ENCODE data around the gene GALNT9. TPM values are rescaled to one million over a fixed set of nuclear protein-coding genes. Genes with fewer than 3 reads are reported as not detected.

Gene GALNT9
- total and polyA plus RNA-seq, 2 experiments from 2014 or later: 0.33 to 1.4 TPM

- no peak for TF ChIP-seq EZH2 (IDR thresholded peaks at IDR 0.05; ENCODE audit: insufficient read depth, poor library complexity, severe bottlenecking)
- no peak for TF ChIP-seq EZH2phosphoT487 (IDR thresholded peaks at IDR 0.05; ENCODE audit: insufficient read depth, low read depth)
- peak overlapping the region; percentile 66 for H2AFZ ChIP-seq
Measured at GRCh38 chr12:132356691-132357622, 27.6 kb upstream of the GALNT9 start.

DNA sequence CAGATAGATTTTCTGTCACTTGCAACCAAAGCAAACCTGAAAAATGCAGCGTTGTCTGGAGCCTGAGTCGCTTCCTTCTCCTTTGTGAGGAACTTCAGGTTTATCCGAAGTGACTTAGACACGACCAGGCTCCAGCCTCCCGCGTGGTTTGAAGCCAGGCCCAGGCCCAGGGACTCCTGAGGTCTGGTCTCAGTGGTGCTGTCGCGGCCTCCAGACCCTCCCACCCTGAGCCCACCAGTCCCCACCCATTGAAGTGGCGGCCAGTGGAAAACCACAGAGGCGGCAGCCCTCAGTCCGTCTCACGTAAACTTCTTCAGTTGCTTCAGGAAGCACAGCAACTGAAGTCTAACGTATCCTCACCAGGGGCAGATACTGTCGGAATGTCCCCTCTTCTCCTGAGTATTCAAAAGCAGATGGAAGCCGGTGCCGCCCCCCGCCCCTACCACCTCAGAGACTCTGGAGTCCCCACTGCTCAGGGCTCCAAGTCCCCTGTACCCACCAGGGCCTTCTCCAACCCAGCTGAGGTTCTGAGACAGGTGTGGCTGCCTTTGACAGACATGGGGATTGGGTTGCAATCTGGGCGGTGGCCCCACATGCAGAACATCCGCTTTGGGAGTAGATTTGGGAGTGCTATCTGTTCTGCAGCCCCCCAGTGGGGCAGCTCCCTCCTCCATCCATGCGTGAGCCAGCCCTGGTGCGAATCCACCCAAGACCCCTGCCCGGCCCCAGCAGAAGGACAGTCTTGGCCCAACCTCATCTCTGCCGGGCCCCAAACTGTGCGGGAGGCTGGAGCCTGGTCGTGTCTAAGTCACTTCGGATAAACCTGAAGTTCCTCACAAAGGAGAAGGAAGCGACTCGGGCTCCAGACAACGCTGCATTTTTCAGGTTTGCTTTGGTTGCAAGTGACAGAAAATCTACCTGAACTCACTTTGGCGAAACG is 26.6 kb upstream of the GALNT9 start:
- H3K27me3 ChIP-seq (replicated peaks; ENCODE audit: insufficient read depth): peaks cover 27% of the 10 kb centered on the region
- WGBS, 2 experiments (ENCODE audit: low coverage in 1 of 2, low lambda C conversion rate in 2 of 2, missing lambda C conversion rate in 2 of 2): 73 to 78% methylated on average over 27 to 30 of the region's 31 CpGs
- no peak overlapping the region for H3K4me3 ChIP-seq
- no peak overlapping the region for H2AFZ ChIP-seq
- H3K27ac ChIP-seq: no peak overlapping the region
- no peaks in the 10 kb centered on the region for H4K20me1 ChIP-seq (ENCODE audit: insufficient read depth)
- H3K4me2 ChIP-seq (ENCODE audit: unreplicated experiment): no peak overlapping the region
- H3K9ac ChIP-seq: no peak overlapping the region
- H3K4me1 ChIP-seq (ENCODE audit: insufficient read depth): peaks cover 3% of the 10 kb centered on the region; the same call in 1 of the 2 replicates
- DNase-seq: no peak
- TF ChIP-seq EZH2 (IDR thresholded peaks at IDR 0.05; ENCODE audit: insufficient read depth, poor library complexity, severe bottlenecking) (no peak), EZH2phosphoT487 (IDR thresholded peaks at IDR 0.05; ENCODE audit: insufficient read depth, low read depth) (no peak)
- no peaks in the 10 kb centered on the region for H3K9me2 ChIP-seq (ENCODE audit: insufficient read depth)
- no peaks in the 10 kb centered on the region for H3K36me3 ChIP-seq (ENCODE audit: low read depth)
- no peaks in the 10 kb centered on the region for H3K79me2 ChIP-seq (ENCODE audit: insufficient read depth)
- H3F3A ChIP-seq (ENCODE audit: insufficient read depth): no peaks in the 10 kb centered on the region
- no peaks in the 10 kb centered on the region for H3K9me3 ChIP-seq (ENCODE audit: low read depth)
- in situ Hi-C loops (cut with MboI): no loop called here

More at GRCh38 chr12:132356691-132357622, 27.6 kb upstream of the GALNT9 start:
- DNase-seq: peak; percentile 87
- Histone ChIP-seq H3K9me3 (ENCODE audit: low read depth) (no peaks in the 10 kb centered on the region), H3K4me3 (peak overlapping the region; percentile 22), H3K27me3 (replicated peaks; ENCODE audit: insufficient read depth) (peaks cover 27% of the 10 kb centered on the region), H3F3A (ENCODE audit: insufficient read depth) (no peaks in the 10 kb centered on the region), H3K36me3 (ENCODE audit: low read depth) (no peaks in the 10 kb centered on the region), H3K4me2 (ENCODE audit: unreplicated experiment) (peak overlapping the region; percentile 85), H3K79me2 (ENCODE audit: insufficient read depth) (no peaks in the 10 kb centered on the region), H3K9ac (no peak overlapping the region), H3K27ac (no peak overlapping the region), H3K4me1 (ENCODE audit: insufficient read depth) (peaks cover 3% of the 10 kb centered on the region; the same call in 1 of the 2 replicates), H4K20me1 (ENCODE audit: insufficient read depth) (no peaks in the 10 kb centered on the region), H3K9me2 (ENCODE audit: insufficient read depth) (no peaks in the 10 kb centered on the region)
- WGBS, 2 experiments (ENCODE audit: low coverage in 1 of 2, low lambda C conversion rate in 2 of 2, missing lambda C conversion rate in 2 of 2): 15 to 16% methylated on average over 36 to 37 of the region's 37 CpGs
- in situ Hi-C loops (cut with MboI): no loop called here

DNA sequence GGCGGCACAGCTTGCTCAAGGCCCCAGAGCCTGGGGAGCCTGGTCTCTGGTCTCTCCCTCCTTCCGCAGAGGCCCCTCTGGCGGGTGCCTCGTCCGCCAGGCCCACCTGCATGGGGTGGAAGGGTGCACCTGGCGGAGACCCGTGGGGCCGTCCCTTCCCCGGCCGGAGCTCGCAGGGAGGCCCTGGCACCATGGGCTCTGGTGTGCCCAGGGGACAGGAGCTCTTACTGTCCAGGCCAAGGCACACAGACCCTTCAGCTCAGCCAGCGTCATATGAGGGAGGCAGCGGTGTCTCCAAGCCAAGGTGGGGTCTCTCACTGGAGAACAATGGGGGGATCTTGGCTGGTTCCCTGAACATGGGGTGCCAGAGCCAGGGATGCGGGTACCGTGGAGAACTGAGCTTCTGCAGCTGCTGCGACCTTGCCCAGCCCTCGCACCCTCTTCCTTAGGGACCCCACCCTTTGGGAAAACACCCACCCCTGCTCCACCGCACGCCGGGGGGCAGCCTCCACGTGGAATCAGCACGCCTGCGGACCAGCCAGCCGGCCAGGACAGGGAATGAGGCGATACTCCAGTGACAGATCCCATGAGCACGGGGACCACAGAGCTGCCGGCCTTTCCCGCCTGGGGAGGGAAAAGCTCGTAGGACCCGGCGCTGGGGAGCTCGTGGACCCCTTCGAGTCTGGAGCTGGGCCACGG is 25.7 kb upstream of the GALNT9 start:
- no peak overlapping the region for H3K27ac ChIP-seq
- H3K79me2 ChIP-seq (ENCODE audit: insufficient read depth): no peaks in the 10 kb centered on the region
- no peaks in the 10 kb centered on the region for H4K20me1 ChIP-seq (ENCODE audit: insufficient read depth)
- no peak overlapping the region for H3K9ac ChIP-seq
- H2AFZ ChIP-seq: no peak overlapping the region
- in situ Hi-C loops (cut with MboI): no loop called here
- 77 to 85% methylated on average over 28 of the region's 34 CpGs for WGBS, 2 experiments (ENCODE audit: low coverage in 1 of 2, low lambda C conversion rate in 2 of 2, missing lambda C conversion rate in 2 of 2)
- H3K4me2 ChIP-seq (ENCODE audit: unreplicated experiment): no peak overlapping the region
- DNase-seq: no peak
- no peak overlapping the region for H3K4me3 ChIP-seq
- H3K4me1 ChIP-seq (ENCODE audit: insufficient read depth): peaks cover 3% of the 10 kb centered on the region; the same call in 1 of the 2 replicates
- no peaks in the 10 kb centered on the region for H3F3A ChIP-seq (ENCODE audit: insufficient read depth)
- H3K9me2 ChIP-seq (ENCODE audit: insufficient read depth): no peaks in the 10 kb centered on the region
- no peaks in the 10 kb centered on the region for H3K9me3 ChIP-seq (ENCODE audit: low read depth)
- no peak for TF ChIP-seq EZH2phosphoT487 (IDR thresholded peaks at IDR 0.05; ENCODE audit: insufficient read depth, low read depth)
- no peak for TF ChIP-seq EZH2 (IDR thresholded peaks at IDR 0.05; ENCODE audit: insufficient read depth, poor library complexity, severe bottlenecking)
- H3K36me3 ChIP-seq (ENCODE audit: low read depth): no peaks in the 10 kb centered on the region
- H3K27me3 ChIP-seq (replicated peaks; ENCODE audit: insufficient read depth): peaks cover 27% of the 10 kb centered on the region
